GM18868 (cell line): Measurements from ENCODE around the gene C1orf105.

ENCODE experiments used
- ATAC-seq: cut with Tn5 transposase; IDR thresholded peaks from one replicate; pipeline ENCODE4 v1.9.1; 2021; ENCODE audit warnings: mild to moderate bottlenecking, moderate library complexity; ENCODE audit not compliant: unreplicated experiment

The C1orf105 gene

DNA sequence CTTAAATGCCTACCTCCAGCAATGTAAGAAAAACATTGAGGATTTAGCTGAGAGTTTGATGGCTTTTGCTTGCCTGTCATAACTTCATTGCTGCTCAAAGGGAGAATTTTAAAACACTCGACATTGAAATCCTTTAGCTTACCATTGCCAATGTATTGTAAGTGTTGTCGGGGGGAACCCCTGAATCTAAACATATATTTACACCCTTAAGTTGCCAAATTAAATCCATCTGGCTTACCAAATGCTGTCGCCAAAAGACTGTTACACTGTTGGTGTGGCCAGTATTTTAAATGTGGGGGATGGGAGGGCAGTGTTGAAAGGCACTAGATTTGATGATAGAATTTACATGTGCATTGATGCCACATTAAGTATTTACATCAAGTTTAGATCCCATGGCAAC is 24.9 kb upstream of the C1orf105 start:
- ATAC-seq = no peak

DNA sequence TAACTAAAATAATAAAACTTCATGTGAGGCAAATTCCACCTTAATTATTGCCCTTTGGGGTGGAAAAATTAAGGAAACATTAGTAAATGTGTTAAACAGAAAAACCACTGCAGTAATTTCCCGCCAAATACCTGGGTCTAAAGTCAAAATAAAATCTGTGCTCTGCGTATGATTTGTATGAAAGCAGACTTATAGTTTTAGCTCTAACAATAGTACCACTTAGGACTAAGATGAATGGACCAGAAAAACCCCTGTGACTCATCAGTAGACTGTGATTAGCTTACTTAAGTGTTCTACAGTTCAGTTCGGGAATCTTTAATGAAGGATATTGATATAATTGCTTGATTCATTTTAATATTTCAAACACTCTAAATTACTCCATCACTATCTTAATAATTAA is 23.3 kb upstream of the C1orf105 start:
- peak; percentile 48 for ATAC-seq

DNA sequence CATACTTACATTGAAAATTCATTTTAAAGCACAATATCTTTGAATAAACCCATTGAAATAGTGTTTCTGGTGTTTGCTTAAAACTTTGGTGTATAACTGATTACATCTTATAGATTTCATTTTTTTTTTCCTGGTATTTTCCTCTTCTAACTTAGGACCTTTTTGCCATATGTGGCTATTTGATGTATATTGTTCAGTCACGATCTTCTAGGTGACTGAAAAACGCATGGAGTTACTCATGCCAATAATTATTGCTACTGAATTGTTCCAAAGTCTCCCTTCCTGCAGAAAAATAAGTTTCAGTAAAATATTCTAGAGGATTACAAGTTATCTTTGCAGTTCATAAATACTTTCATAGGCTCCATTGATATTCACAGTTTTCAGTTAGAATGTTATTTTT is 22.9 kb upstream of the C1orf105 start:
- no peak for ATAC-seq

DNA sequence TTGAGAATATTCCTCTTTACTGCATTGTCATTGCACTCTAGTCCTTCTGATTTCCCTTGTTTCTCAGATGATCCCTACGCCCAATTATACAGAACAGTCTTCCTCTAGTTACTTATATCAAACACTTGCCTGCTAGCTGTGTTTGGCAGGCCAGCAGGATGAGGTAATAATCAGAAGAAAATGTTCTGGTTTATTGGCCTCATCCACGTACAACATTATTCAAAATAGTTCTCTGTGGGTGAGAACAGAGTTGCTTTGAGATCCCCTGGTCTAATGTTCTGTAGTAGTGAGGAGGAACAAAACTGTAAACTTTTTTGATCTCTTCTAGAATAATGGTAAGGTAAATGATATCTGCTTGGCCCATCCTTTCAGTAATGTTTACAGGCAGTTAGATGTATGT is 22.3 kb upstream of the C1orf105 start:
- ATAC-seq = no peak

DNA sequence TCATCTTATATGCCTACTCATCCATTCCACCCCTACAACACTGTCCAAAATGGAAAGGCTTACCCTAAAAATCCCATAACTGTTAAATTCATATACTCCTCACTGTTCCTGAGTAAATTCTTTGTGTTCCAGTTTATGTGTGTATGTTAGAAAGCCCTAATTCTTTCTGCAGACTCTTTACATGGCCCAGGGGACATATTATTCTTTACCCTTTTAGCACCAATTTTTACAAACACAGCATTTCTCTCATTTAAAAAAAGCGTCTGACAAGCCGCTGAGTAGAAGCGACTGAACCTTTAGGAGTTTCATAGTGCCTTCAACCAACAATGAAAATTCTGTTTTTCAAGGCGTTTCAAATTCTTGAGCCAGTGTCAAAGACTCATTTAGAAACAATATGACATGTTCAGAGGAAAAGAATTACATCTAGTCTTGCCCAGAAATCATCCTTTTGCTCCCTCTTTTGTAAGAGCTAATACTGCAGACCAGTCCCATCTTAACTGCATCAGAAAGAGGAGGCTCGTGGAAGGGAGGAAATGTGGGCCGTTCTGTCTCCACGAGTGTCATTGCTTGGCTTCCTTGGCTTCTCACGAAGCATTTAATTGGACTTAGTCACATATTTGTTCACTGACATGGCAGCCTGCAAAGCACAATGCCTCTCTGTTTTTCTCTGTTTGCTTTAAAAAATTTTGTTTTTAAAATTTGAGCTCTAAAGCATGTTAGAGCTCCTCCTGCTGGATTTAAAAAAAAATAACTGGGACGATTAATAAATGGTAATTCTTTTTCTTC is 21.3 kb upstream of the C1orf105 start:
- ATAC-seq = peak; percentile 38

DNA sequence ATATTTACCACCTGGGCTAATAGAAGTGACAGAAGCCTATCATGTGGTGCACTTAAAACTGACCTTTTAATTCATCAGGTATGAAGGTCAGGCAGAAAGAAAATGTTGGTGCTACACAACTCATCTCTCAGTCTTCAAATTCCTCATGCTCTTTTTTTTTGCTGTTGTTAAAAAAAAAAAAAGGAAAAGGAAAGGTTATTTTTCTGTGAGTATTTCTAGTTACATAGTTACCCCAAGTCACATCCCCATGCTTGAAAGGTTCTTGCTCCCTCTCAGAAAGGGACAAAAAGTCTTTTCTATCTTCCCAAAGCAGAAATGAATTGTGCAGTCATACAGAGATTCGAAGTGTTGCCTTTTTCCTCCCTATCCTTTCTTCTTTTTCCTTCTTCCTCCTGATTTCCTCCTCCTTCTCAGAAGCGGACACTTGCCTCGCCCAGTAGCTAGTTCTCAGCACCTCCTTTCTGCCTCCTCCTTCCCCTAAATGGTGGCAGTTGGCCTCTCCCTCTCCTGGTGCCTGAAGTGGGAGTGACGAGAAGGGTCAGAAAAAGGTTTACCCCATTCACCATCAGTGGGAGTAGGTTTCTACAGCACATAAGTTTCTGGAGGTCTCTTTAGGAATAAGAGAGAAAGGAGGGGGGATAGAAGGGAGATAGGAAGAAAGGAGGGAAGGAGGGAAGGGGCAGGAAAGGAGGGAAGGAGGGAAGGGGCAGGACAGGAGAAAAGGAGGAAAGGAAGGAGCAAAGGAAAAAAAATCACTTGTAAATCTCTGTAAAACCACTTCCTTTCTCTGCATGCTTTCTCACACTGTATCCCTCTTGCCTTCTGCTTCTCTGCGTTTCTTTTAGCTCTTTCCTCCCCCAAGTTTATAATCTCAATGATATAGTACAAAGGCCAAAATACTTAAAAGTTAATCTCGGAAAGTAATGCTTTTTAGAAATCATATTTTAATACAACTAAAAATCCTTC is 20.4 kb upstream of the C1orf105 start:
- no peak for ATAC-seq

DNA sequence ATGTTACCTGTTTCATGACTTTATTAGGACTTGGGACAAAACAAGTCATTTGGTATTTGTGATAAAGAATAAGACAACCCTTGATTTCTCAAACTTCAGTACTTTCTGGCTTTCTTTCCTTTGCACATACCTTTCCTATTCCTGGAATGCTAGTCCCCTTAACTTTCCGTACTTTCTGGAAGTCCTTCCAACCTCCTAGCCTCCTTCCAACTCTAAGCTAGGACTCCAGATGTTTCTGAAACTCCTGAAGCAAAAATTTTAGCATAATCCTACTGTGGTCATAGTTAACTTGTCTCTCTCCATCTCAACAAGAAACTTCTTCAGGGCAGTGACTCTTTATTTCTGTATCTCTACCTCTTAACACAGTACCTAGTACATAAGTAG is 19.8 kb upstream of the C1orf105 start:
- ATAC-seq = no peak

DNA sequence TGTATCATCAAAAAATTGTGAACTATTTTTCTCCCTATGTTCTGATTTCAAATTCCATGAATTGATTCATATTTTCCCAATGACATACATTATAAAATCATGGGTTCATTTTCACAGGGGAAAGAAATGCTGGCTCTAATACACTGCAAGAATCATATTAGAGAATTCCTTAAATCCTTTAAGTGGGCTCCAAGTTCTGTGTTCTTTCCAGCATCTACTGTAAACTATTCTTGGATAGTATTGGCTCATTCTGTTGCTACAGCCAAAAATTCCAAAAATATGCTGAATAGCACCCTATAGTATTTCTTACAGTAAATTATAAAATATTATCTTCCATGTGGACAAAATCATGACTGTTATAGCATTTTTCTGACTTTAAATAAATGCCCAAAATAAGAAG is 19.0 kb upstream of the C1orf105 start:
- ATAC-seq = no peak

DNA sequence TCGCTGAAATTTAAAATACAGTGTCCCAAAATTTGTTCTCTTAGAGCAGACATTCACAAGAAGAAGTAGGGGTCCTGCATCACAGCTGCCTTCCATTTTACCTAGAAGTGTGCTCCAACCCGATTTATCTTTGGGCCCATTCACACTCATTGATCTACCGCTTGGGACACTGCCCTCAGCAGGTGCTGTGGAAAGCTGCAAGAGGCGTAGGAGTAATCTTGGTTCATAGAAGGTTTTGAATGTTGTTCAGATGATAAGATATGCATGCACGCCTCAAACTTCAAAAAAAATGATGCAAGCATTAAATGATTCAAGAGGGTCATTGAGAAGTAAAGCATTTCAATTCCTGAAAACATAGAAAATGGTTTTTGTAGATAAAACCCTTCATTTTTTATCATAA is 18.6 kb upstream of the C1orf105 start:
- ATAC-seq = no peak

DNA sequence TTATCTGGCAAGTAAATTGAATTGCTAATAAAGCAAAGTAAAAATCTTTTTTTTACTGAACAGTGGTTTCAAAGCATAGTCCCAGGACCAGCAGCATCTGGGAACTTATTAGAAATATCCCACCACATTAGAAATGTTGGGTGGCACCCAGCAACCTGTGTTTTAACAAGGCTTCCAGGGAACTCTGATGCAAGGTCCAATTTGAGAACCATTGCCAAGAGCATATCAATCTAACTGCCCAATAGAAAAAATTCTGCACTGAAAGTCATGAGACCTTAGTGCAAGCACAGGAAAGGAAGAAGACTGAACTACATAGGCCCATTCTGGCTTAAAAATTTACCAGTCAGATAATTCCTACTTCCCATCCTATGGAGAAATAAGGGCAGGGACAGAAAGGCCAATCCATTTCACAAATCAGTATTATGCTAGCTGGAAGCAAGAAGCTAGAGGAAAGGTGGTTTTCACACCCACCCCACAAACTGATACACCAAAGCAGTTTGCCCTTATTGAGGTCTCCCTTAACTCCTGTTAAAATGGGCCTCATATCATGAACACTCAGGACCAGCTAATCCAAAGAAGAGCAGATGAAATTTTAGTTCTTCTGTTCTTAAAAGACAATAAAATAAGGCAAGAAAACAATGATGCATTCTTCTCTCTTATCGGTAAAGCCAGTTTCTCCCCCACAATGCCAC is 17.5 kb upstream of the C1orf105 start:
- ATAC-seq = no peak

DNA sequence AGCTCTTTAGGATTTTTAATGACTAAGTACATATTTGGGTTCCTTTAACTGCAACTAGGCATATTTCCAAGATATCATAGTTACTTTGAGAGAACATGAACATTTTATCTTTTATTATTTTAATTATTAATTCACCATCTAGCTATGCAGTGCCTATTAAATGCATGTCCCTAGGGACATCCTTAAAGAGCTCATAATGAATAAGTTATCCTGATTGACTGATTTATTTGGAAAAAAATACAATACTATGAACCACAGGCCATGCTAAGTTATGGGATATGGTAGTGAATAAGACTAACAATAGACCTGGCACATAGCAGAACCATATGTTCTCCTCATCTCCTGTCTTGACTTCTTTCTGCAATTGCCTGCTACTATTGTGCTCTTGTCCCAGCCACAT is 16.4 kb upstream of the C1orf105 start:
- no peak for ATAC-seq

DNA sequence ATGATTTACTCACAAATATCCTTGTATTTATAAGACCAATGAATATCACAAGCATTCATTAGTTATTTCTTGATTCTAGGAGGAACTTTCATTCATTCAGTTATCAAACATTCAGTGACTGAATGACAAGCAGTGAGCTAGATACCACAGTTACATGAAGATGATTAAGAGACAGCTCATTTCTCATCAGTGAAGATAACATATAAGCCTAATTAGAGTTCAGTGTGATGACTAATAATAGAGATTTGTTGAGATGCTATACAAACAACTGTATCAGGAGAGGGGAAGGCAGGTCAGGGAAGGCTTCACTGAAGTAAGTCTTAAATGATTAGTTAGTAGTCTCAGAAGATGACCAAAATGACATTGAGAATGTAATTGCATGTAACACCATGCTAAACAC is 14.6 kb upstream of the C1orf105 start:
- no peak for ATAC-seq

DNA sequence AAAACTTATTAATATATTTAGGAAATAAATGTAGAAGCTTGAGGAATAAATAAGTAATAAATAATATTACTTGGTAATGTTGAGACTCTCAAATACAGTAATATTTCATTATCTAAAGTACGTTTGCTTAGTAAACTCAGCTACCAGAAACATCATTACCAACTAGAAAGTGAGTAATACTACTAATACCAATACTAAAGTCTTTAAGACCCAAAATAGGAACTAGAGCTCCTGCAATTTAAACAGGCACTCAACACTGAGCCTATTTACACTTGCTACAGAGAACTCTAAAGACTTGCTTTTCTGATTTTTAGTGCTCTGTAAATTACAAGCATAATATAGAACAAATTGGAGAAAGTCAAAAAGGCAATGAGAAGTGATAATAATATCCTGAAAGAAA is 13.5 kb upstream of the C1orf105 start:
- no peak for ATAC-seq

DNA sequence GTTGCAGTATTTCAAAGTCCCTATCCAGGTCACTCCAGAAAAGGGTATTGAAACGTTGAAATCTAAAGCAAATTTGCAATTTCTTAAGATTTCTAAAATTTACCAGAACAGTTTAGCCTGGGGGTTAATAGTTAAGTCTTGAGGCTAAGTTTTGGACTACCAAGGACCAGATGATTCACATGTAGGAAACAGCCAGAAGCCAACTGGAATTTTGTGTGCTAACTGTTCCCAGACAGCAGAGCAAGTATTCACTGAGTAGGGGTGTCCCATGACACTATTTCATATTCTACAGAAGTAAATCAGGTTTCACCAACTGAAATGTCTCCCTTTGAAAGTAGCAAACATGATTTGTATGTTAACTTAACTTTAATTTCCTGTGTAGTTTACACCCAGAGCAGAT is 11.5 kb upstream of the C1orf105 start:
- no peak for ATAC-seq

DNA sequence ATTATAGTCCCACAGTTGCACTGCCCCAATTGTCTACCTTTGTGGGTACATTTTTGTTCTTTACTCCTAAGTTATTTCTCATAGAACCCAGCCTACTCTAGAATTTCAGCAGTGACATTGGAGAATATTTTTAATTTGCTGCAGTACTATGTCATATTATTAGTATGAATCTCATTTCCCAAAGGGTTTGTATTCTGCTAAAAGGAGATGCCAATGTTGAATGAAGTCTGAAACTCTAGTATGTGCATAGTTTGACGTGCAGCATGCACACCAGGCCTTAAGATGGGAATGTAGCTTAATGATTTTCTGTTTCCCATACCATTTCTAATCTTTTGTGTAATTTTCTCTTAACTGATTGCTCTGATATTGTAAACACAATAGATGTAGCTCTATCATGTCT is 10.5 kb upstream of the C1orf105 start:
- ATAC-seq = no peak

DNA sequence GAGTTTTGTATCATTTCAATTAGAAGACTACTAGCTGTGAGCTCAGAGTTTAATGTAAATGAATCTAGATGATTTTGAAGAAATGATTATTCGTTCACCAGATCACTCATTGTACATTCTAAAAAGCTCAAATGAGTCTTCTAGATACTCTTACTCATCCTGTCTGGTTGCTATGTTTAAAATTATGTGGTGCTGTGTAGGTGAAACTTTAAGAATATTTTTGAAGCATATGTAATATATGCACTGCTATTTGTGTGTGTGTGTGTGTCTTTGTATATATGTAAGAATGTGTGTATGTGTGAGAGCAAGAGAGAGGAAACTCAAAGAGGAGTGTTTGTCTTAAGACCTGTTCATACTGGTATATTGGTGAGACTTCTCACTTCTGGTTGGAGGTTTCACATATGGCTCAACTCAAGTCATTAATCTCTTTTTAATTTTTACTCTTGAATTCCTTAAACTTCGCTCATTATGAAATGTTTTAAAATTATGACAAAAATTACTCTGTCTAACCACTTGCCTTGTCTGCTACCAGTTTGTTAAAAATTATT is 8.6 kb upstream of the C1orf105 start:
- ATAC-seq = no peak

DNA sequence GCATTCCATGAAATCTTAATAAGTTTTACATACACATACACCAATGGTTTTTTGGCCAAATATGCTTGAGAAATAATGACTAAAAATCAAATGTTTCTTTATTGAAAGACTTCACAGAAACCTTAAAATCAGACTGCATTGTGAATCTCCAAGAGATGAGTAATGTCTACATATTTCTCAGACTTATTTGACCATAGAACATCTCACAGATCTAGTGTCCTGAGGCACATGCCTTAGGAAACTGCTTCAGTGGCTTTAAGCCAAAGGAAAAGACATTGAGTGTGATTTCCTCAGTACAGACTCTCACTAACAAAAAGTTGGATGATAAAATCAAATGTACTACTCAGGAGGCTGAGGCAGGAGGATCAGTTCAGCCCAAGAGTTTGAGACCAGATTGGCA is 6.2 kb upstream of the C1orf105 start:
- ATAC-seq = no peak

DNA sequence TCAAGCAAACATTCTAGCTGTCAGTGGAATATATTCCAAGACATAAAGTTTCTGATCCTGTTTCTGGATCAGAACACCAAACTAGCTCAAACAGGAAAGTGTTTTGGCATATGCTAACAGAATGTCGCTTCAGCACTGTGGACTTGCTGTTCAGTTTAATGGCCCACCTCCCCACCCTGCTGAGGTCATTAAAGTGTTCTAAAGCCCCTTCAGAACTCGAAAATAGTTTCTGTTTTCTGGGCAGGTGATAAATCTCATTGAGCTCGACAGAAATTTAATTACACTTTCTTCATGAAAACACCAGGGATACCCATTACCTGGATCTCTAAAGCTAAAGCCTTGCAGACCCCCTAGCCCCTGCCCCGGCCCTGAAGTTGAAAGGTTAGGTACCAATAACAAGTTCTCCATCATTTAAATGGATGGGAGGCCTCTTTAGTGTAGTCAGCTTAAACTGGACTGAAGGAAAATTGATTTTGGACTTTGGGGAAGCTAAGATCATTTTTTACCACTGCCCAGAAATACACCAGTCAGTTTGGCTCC is 3.9 kb upstream of the C1orf105 start:
- ATAC-seq = no peak

DNA sequence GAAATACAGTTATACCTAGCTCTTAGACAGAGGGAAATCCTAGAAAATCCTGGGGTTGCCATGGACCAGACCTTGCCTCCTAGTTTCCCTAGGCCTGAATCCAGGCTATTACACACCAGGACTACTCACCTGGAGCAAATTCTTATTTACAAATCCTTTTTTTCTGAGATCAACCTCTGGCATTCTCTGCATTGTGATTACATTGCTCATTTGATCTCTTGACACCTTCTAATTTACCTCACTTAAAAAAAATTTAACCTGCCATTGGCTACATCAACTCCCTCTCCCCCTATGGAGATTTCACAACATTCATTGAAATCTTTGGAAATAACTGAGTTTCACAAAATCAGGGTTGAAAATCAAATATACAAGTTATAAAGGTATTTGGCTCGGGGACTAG is 2.9 kb upstream of the C1orf105 start:
- ATAC-seq = no peak

DNA sequence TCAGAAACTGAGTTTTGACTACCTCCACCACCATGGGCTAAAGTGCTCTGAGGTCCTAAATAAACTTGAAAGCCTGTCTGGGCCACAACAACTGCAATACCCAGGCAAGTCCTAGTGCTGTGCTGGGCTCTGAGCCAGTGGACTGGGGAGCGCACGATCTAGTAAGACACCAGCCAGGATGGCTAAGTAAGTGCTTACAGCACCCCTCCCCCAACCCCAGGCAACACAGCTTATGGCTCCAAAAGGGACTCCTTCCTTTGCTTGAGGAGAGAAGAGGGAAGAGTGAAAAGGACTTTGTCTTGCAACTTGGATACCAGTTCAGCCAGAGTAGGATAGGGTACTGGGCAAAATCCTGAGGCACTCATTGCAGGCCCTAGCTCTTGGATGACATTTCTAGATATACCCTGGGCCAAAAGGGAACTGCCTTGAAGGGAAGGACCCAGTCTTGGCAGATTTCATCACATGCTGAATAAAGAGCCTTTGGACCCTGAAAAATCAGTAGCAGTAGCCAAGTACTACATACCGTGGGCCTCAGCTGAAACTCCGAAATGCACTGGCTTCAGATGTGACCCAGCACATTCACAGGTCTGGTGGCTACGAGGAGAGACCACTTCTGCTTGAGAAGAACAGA is 1.6 kb downstream of the C1orf105 start:
- no peak for ATAC-seq

DNA sequence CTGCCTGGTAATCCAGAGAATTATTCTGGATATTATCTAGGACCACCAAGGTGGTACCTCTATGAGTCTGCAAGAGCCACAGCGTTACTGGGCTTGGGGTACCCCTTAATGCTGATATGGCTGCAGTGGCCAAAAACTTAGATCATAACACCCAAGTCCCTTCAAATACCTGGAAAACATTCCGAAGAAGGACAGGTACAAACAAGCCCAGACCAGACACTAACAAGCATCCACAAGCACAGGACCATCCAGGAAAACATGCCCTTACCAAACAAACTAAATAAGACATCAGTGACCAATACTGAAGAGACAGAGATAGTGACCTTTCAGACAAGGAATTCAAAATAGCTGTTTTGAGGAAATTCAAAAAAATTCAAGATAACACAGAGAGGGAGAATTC is 2.9 kb downstream of the C1orf105 start:
- no peak for ATAC-seq
